PC-3 (cell line): ENCODE data around the gene CCDC102A.

ENCODE experiments used
- CTCF ChIP-seq: fragments of 300-600 bp; sonication (generic); conservative IDR thresholded peaks from 2 replicates; pipeline ENCODE4 v1.5.1; 2017; ENCODE audit warnings: antibody characterized with exemption, low read depth, mild to moderate bottlenecking, low read length
- EZH2 ChIP-seq: fragments of 300-600 bp; sonication (generic); IDR thresholded peaks from one replicate; pipeline ENCODE4 v1.6.1; 2017; ENCODE audit warnings: antibody characterized with exemption, mild to moderate bottlenecking, low read length; ENCODE audit not compliant: unreplicated experiment

- TF ChIP-seq CTCF (no peak), EZH2 (no peak)
Measured at GRCh38 chr16:57540387-57540786, 4.0 kb upstream of the CCDC102A start.
